HCT116 (cell line): Measurements from ENCODE around the gene MIPEP. TPM values are rescaled to one million over a fixed set of nuclear protein-coding genes. Genes with fewer than 3 reads are reported as not detected.

Experiments
- ATAC-seq: fragments of 200-7000 bp; cut with Tn5 transposase; 2 replicates; pipeline ENCODE4 v1.9.1; 2020; ENCODE audit warnings: mild to moderate bottlenecking, moderate library complexity
- BruUV-seq: library from RNA; stranded (reverse); fragments of 400-500 nt; replicated peaks from 2 replicates; lab custom pipeline; 2021; lab: Mats Ljungman, UMichigan
- CTCF ChIA-PET: fragments of 300-600 bp; sonication (Branson Sonifier 250); formaldehyde crosslinking; loops from one replicate; lab custom pipeline; 2021; ENCODE audit warnings: antibody characterized with exemption; lab: Charles Lee
- POLR2A ChIA-PET: fragments of 300-600, 350-600 bp; sonication (Branson Sonifier 250); formaldehyde crosslinking; loops from one replicate; lab custom pipeline; 2021; ENCODE audit warnings: antibody characterized with exemption; lab: Charles Lee
- RAD21 ChIA-PET, 2 experiments: fragments of 300-600 bp; sonication (Branson Sonifier 250); formaldehyde crosslinking; loops; one replicate each; lab custom pipeline; 2023; ENCODE audit warnings: low total read pairs in 2 of 2; ENCODE audit not compliant: uncharacterized antibody in 2 of 2, unreplicated experiment in 2 of 2, low non-redundant PET in 1 of 2; lab: Charles Lee
- DNase-seq: peaks from one replicate; pipeline ENCODE4 v3.0.0-alpha.2; 2010; ENCODE audit warnings: low read depth, low spot score
- H2AFZ ChIP-seq: fragments of 200-600 bp; shearing (Covaris generic), sonication (generic); 2 replicates; pipeline ENCODE4 v1.6.1; 2017; ENCODE audit warnings: low read depth, mixed run types, mixed read lengths, antibody characterized with exemption, low read length; ENCODE audit not compliant: poor library complexity, severe bottlenecking
- H3K27ac ChIP-seq: 2 replicates; pipeline ENCODE4 v1.5.1; 2012; ENCODE audit warnings: low read depth, low read length
- H3K27me3 ChIP-seq: fragments of 200-600 bp; sonication (generic); 2 replicates; pipeline ENCODE4 v1.6.1; 2016; ENCODE audit warnings: mixed run types, low read length, mixed read lengths; ENCODE audit not compliant: insufficient read depth
- H3K36me3 ChIP-seq, 2 experiments: fragments of 200-500 bp in 1 of 2; fragments of 200-600 bp in 1 of 2; sonication (Bioruptor generic) in 1 of 2; sonication (generic) in 1 of 2; 2 replicates each; pipeline versions ENCODE4 v1.5.1 to v1.6.1; 2014 to 2016; ENCODE audit warnings: low read length in 2 of 2, inconsistent platforms in 1 of 2, mixed read lengths in 1 of 2, mixed run types in 1 of 2; ENCODE audit not compliant: insufficient read depth in 2 of 2, control insufficient read depth in 1 of 2
- H3K4me1 ChIP-seq, 2 experiments: fragments of 200-600 bp in 1 of 2; sonication (generic) in 1 of 2; 2 replicates each; pipeline versions ENCODE4 v1.5.1 to v1.6.1; 2012 to 2017; ENCODE audit warnings: low read length in 2 of 2, inconsistent platforms in 1 of 2, mild to moderate bottlenecking in 1 of 2, mixed read lengths in 1 of 2, mixed run types in 1 of 2, moderate library complexity in 1 of 2; ENCODE audit not compliant: insufficient read depth in 2 of 2, control insufficient read depth in 1 of 2
- H3K4me2 ChIP-seq: fragments of 200-600 bp; sonication (generic); 2 replicates; pipeline ENCODE4 v1.6.1; 2017; ENCODE audit warnings: mixed run types, low read length, mixed read lengths
- H3K4me3 ChIP-seq, 2 experiments: fragments of 200-600 bp in 1 of 2; sonication (generic) in 1 of 2; replicated peaks in 1 of 2; 2 replicates each; pipeline ENCODE4 v1.5.1; 2011 to 2016; ENCODE audit warnings: low read length in 2 of 2, control low read depth in 1 of 2, low read depth in 1 of 2, mild to moderate bottlenecking in 1 of 2, mixed read lengths in 1 of 2, mixed run types in 1 of 2
- H3K79me2 ChIP-seq: fragments of 200-600 bp; sonication (generic); 2 replicates; pipeline ENCODE4 v1.6.1; 2017; ENCODE audit warnings: mild to moderate bottlenecking, mixed run types, low read length, moderate library complexity, mixed read lengths; ENCODE audit not compliant: insufficient read depth
- H3K9ac ChIP-seq: fragments of 200-600 bp; sonication (generic); 2 replicates; pipeline ENCODE4 v1.6.1; 2016; ENCODE audit warnings: low read length, mixed read lengths
- H3K9me2 ChIP-seq: fragments of 200-600 bp; sonication (generic), shearing (Covaris generic); 2 replicates; pipeline ENCODE4 v1.6.1; 2017; ENCODE audit warnings: mixed run types, mild to moderate bottlenecking, moderate library complexity; ENCODE audit not compliant: insufficient read depth
- H3K9me3 ChIP-seq, 2 experiments: fragments of 200-500 bp in 1 of 2; fragments of 200-600 bp in 1 of 2; sonication (Bioruptor generic) in 1 of 2; sonication (generic) in 1 of 2; 2 replicates each; pipeline ENCODE4 v1.6.1; 2014 to 2017; ENCODE audit warnings: low read length in 2 of 2, mixed read lengths in 2 of 2, inconsistent platforms in 1 of 2, low read depth in 1 of 2, mild to moderate bottlenecking in 1 of 2, mixed run types in 1 of 2, moderate library complexity in 1 of 2; ENCODE audit not compliant: control insufficient read depth in 1 of 2, insufficient read depth in 1 of 2
- H4K20me1 ChIP-seq: fragments of 200-600 bp; sonication (generic), shearing (Covaris generic); 2 replicates; pipeline ENCODE4 v1.6.1; 2017; ENCODE audit warnings: mixed run types, mild to moderate bottlenecking, moderate library complexity; ENCODE audit not compliant: insufficient read depth
- EZH2 ChIP-seq: fragments of 200-600 bp; sonication (generic); IDR thresholded peaks from 2 replicates; pipeline ENCODE4 v1.6.1; 2017; ENCODE audit warnings: antibody characterized with exemption, mixed run types
- MAX ChIP-seq: IDR thresholded peaks from 2 replicates; pipeline ENCODE4 v1.6.1; 2012
- RAD21 ChIP-seq: IDR thresholded peaks from 2 replicates; pipeline ENCODE4 v1.6.1; 2012; ENCODE audit warnings: low read depth, mild to moderate bottlenecking
- ZBTB33 ChIP-seq: IDR thresholded peaks from 2 replicates; pipeline ENCODE4 v1.6.1; 2011; ENCODE audit warnings: mild to moderate bottlenecking, low read length, moderate library complexity; ENCODE audit not compliant: insufficient replicate concordance; ENCODE audit errors: extremely low read depth
- ZNF274 ChIP-seq: fragments of 200-500 bp; sonication (Bioruptor generic); IDR thresholded peaks from 2 replicates; pipeline ENCODE4 v1.6.1; 2014; ENCODE audit warnings: mild to moderate bottlenecking, low read depth, low read length, inconsistent platforms
- intact Hi-C: fragments of 100-400 bp; cut with micrococcal nuclease; formaldehyde crosslinking; loops from 2 replicates; pipeline ENCODE4 v1.10.0; 2022
- total RNA-seq: library from RNA; stranded (reverse); gene quantifications from one replicate; pipeline ENCODE4 v1.2.1, GENCODE V29; 2021; ENCODE audit not compliant: unreplicated experiment

Gene MIPEP
- total RNA-seq, 1 experiment from 2014 or later: 33.3 TPM

GRCh38 chr13:23752111-23753001 lies 136.8 kb downstream of the MIPEP start:
- no peak overlapping the region for H3K27ac ChIP-seq
- RAD21 ChIA-PET: no interaction called here
- H3K9ac ChIP-seq: no peak overlapping the region
- no peaks in the 10 kb centered on the region for H3K36me3 ChIP-seq
- BruUV-seq: no TSS peak
- no peaks in the 10 kb centered on the region for H3K27me3 ChIP-seq
- intact Hi-C loops: no loop called here
- H3K4me1 ChIP-seq: peaks cover 0 to 4% of the 10 kb centered on the region in 2 experiments; a peak in 1 of 4 replicates
- no peak for TF ChIP-seq RAD21
- TF ChIP-seq EZH2: no peak
- no peak for TF ChIP-seq MAX
- TF ChIP-seq ZNF274: no peak
- TF ChIP-seq ZBTB33: no peak
- TF ChIP-seq, all 23 proteins: peak for 0
- ATAC-seq: no peak
- Histone ChIP-seq H2AFZ (no peak overlapping the region), H3K9me3 (no peaks in the 10 kb centered on the region), H3K79me2 (no peaks in the 10 kb centered on the region), H3K4me3 (no peak overlapping the region), H3K4me2 (no peak overlapping the region), H4K20me1 (no peaks in the 10 kb centered on the region), H3K9me2 (no peaks in the 10 kb centered on the region)
- CTCF ChIA-PET: interaction anchor here (1.0 to 1.2 kb wide), 2 partner anchors 10 to 11 kb away, joined by 4 read pairs; no protein-coding TSS in a partner anchor
- no peak for DNase-seq
- POLR2A ChIA-PET: no interaction called here
